Measurements from ENCODE around the gene LRRC27. TPM values are rescaled to one million over a fixed set of nuclear protein-coding genes. Genes with fewer than 3 reads are reported as not detected.
"Not testable (repeated sequence)": the region's sequence is repeated elsewhere in the genome, so short reads cannot be mapped to it uniquely, and the experiment has no call there.

LRRC27 gene
- total RNA-seq, 1 donor: 12.0 TPM

- no peak overlapping the region for H3K4me3 ChIP-seq (ENCODE audit: low read depth, low read length)
- TF ChIP-seq CTCF (IDR thresholded peaks at IDR 0.05; ENCODE audit: insufficient read depth, low read length): no peak
- no peak for DNase-seq (ENCODE audit: low read depth)
These were observed 42.6 kb downstream of the LRRC27 start for GRCh38 chr10:132374612-132375011.

- H3K4me3 ChIP-seq (ENCODE audit: low read depth, low read length): no peak overlapping the region
- DNase-seq (ENCODE audit: low read depth): no peak
- TF ChIP-seq CTCF (IDR thresholded peaks at IDR 0.05; ENCODE audit: insufficient read depth, low read length): no peak
These were observed 43.3 kb downstream of the LRRC27 start for GRCh38 chr10:132375116-132375794.

- DNase-seq (ENCODE audit: low read depth): no peak
These were observed 43.9 kb downstream of the LRRC27 start for GRCh38 chr10:132375795-132376297.

GRCh38 chr10:132376394-132376851, 44.4 kb downstream of the LRRC27 start:
- H3K4me3 ChIP-seq (ENCODE audit: low read depth, low read length): no peak overlapping the region
- DNase-seq (ENCODE audit: low read depth): no peak
- TF ChIP-seq CTCF (IDR thresholded peaks at IDR 0.05; ENCODE audit: insufficient read depth, low read length): no peak

More at GRCh38 chr10:132375795-132376297, 43.9 kb downstream of the LRRC27 start:
- no peak for TF ChIP-seq CTCF (IDR thresholded peaks at IDR 0.05; ENCODE audit: insufficient read depth, low read length)
- H3K4me3 ChIP-seq (ENCODE audit: low read depth, low read length): no peak overlapping the region

GRCh38 chr10:132377326-132377725, 45.3 kb downstream of the LRRC27 start:
- no peak for TF ChIP-seq CTCF (IDR thresholded peaks at IDR 0.05; ENCODE audit: insufficient read depth, low read length)
- DNase-seq (ENCODE audit: low read depth): no peak
- H3K4me3 ChIP-seq (ENCODE audit: low read depth, low read length): no peak overlapping the region

GRCh38 chr10:132379026-132379425, 47.0 kb downstream of the LRRC27 start:
- DNase-seq (ENCODE audit: low read depth); H3K4me3 ChIP-seq (ENCODE audit: low read depth, low read length): not testable (repeated sequence)

- not testable (repeated sequence) for DNase-seq (ENCODE audit: low read depth)
These were observed 49.0 kb downstream of the LRRC27 start for GRCh38 chr10:132380986-132381385.

GRCh38 chr10:132381741-132382140, 49.7 kb downstream of the LRRC27 start:
- no peak for DNase-seq (ENCODE audit: low read depth)
- no peak overlapping the region for H3K4me3 ChIP-seq (ENCODE audit: low read depth, low read length)
- TF ChIP-seq CTCF (IDR thresholded peaks at IDR 0.05; ENCODE audit: insufficient read depth, low read length): no peak

More at GRCh38 chr10:132380986-132381385, 49.0 kb downstream of the LRRC27 start:
- H3K4me3 ChIP-seq (ENCODE audit: low read depth, low read length): not testable (repeated sequence)
